Activated CD8-positive, alpha-beta memory T cell treated with anti-CD3 and anti-CD28 coated beads, Interleukin-2, amount 50 U/mL, for 24 hours (primary cell): ENCODE results near the gene ZNF521.

ENCODE experiments used
- DNase-seq: peaks from one replicate; pipeline ENCODE4 v3.0.0-alpha.2; 2020; ENCODE audit errors: extremely low read depth

ZNF521 gene

GRCh38 chr18:25167612-25168410, 184.2 kb downstream of the ZNF521 start:
- DNase-seq = no peak

DNA sequence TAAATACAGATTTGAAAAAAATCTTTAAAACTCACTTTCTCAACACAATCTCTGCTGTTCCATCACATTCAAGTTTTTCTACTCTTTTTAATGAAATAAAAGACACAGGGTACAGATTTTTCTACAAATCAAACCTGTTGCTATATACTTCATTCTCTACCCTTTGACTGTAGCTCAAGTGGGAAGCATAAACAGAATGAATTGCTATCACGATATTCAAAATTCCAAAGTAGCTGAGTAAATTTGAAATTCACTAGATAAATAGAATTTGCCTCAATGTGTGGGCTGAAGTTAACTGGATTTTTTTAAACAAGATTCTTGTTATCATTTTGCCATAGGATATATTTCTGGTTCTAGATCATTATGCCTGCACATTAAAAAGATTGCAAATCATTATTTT, 185.9 kb downstream of the ZNF521 start:
- no peak for DNase-seq

- DNase-seq = no peak
Measured at GRCh38 chr18:25164848-25165811, 186.8 kb downstream of the ZNF521 start.

DNA sequence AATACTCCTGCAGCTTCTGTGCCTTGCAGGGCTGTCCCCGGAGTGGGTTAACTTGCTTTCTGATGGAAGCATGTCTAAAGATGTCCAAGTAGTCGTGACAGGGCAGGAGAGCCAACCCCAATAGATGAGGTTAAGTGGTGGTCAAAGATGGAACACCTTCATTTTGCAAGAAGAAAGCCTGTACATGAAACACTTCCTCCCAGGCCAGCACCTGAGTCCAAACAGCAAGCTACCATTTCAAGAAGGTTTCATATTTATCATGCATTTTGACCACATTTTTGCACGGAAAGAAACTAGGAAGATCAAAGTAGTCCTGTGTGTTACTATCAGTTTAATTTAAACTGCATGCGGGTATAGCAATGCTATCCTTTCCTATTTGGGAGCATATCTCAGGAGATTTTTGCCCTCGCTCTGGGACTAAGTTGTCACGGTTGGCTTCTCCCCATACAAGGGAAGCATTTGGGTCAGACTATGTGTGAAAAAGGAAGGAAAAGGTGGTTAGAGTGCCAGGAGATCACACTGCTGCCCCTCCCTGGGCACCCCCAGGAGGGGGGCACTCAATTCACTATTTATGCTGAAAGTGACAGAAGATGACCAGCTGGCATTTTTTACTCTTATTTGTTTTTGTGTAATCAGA, 187.6 kb downstream of the ZNF521 start:
- no peak for DNase-seq

GRCh38 chr18:25153426-25153825, 198.5 kb downstream of the ZNF521 start:
- no peak for DNase-seq

- no peak for DNase-seq
Measured at GRCh38 chr18:25147877-25148488, 204.0 kb downstream of the ZNF521 start.

DNA sequence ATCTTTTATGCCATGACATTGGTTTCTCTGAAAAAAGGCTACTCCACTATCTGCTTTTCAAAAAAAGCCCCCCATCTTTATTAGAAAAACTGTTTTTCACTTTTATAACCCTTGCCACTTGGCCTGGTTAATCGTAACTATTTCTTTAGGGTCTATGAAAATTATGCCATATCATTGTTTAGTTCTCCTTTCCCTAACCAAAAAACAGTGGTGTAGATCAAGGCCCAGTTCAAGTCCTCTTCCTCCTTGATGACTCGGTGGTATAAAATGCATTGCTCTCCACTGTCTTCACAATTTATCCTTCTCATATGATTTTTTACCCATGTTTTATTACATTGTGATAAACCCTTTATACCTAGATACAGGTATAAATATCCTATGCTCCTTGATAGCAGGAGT, 205.5 kb downstream of the ZNF521 start:
- no peak for DNase-seq

GRCh38 chr18:25145731-25146511, 206.0 kb downstream of the ZNF521 start:
- no peak for DNase-seq

DNA sequence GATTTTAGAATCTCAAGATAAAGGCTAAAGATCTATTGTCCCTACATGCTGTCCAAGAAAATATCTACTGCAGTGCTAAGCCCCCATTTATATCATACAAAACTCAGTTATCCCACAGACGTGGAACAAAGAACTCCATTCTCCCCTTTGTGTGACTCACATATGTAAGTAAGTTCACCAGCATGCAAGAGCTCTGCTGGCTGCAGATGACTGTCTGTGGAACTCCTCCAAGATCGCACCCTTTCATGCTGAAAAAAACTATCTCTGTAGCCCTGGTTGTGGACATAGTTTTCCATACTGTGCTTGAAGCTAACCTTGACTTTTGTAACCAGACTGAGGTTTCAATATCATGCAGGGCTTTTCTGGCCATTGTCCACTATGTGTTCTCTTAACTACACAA, 207.1 kb downstream of the ZNF521 start:
- no peak for DNase-seq

GRCh38 chr18:25141886-25142285, 210.1 kb downstream of the ZNF521 start:
- DNase-seq = no peak

GRCh38 chr18:25141399-25141798, 210.6 kb downstream of the ZNF521 start:
- no peak for DNase-seq

GRCh38 chr18:25140962-25141308, 211.0 kb downstream of the ZNF521 start:
- no peak for DNase-seq

DNA sequence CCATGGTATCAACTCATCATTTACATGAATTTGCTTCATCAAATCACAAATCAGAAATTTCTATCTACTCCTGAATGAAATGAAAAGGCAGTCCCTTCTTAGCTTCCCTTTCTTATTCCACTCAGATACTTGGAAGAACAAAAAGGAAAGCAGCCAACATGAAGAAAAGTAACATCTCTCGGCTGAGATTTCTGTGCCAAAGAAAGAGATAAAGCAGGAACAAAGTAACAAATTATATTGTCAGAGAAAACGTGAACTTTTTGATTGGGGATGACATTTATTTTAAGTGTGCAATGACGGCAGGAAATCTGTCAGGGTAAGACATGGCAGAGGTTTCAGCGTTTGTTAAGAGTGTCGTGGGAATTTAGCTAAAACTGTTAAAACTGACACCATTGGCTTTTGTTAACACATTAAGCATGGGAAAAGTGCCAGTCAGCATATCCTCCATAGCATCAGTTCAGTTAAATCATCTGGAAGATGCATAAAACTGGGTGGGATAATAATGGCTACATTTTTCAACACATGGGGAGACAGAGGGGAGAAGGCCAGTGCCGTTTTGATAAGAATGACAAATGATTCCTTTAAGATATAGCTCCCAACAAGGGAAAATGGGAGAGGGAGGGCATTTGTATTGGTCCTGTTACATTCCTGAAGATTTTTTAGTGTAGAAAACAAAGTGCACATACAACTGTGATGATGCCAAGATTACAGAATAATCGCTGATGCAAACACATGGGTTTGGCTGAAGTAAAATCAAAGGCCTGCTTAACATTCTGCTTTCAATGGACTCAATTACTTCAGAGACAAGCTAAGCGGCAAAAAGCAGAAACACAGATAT, 211.6 kb downstream of the ZNF521 start:
- DNase-seq = no peak

- no peak for DNase-seq
Measured at GRCh38 chr18:25137197-25137472, 214.8 kb downstream of the ZNF521 start.

- DNase-seq = no peak
Measured at GRCh38 chr18:25136416-25137196, 215.4 kb downstream of the ZNF521 start.

- DNase-seq = no peak
Measured at GRCh38 chr18:25134861-25135260, 217.1 kb downstream of the ZNF521 start.

DNA sequence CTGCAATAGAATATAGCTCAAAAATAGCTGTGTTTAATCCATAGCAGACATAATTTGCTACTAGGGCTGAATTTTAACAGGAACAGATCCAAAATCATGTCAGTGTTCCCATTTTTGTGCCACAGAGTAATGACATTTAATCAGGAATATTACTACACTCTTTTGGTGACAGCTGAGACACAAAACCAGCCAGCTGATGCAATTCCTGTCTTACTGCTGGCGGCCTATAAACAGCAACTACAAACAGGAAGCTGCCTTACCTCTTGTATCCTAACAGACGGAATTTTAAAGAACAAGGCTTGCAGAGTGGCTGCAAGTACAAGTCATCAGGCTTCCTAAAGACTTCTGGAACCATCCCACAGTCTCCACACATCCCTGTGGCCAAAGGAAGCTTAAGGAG, 218.1 kb downstream of the ZNF521 start:
- DNase-seq = no peak

GRCh38 chr18:25132786-25133496, 219.0 kb downstream of the ZNF521 start:
- no peak for DNase-seq

GRCh38 chr18:25126751-25127150, 225.2 kb downstream of the ZNF521 start:
- DNase-seq = no peak
